Liver (tissue), 9 donors: ENCODE measurements around the gene MAGEF1. TPM values are rescaled to one million over a fixed set of nuclear protein-coding genes. Genes with fewer than 3 reads are reported as not detected.

Experiments used
- DNase-seq: peaks from one replicate; pipeline ENCODE4 v3.0.0-alpha.2; 2017; ENCODE audit warnings: low spot score
- H3K27ac ChIP-seq, 2 donors: one replicate each; pipeline ENCODE4 v1.7.0; 2013; ENCODE audit warnings: inconsistent platforms in 2 of 2, low read length in 2 of 2, control low read depth in 1 of 2, low read depth in 1 of 2, mild to moderate bottlenecking in 1 of 2
- H3K27me3 ChIP-seq, 4 donors: one replicate each; pipeline versions ENCODE4 v1.6.1 to v1.7.0; 2013; ENCODE audit warnings: low read length in 3 of 4, inconsistent platforms in 1 of 4, mild to moderate bottlenecking in 1 of 4, moderate library complexity in 1 of 4; ENCODE audit not compliant: control insufficient read depth in 4 of 4, insufficient read depth in 4 of 4
- H3K36me3 ChIP-seq, 4 donors: one replicate each; pipeline versions ENCODE4 v1.6.1 to v1.7.0; 2013; ENCODE audit warnings: low read length in 3 of 4, mild to moderate bottlenecking in 3 of 4, low read depth in 1 of 4, moderate library complexity in 1 of 4; ENCODE audit not compliant: control insufficient read depth in 4 of 4, insufficient read depth in 3 of 4
- H3K4me1 ChIP-seq, 4 donors: one replicate each; pipeline versions ENCODE4 v1.6.1 to v1.7.0; 2013; ENCODE audit warnings: low read length in 3 of 4, mild to moderate bottlenecking in 3 of 4, moderate library complexity in 1 of 4; ENCODE audit not compliant: control insufficient read depth in 4 of 4, insufficient read depth in 4 of 4
- H3K4me3 ChIP-seq, 3 donors: one replicate each; pipeline versions ENCODE4 v1.6.1 to v1.7.0; 2013; ENCODE audit warnings: low read length in 3 of 3, control low read depth in 1 of 3, low read depth in 1 of 3, mild to moderate bottlenecking in 1 of 3
- H3K9ac ChIP-seq, 2 donors: one replicate each; pipeline ENCODE4 v1.7.0; 2013; ENCODE audit warnings: low read length in 2 of 2, mild to moderate bottlenecking in 2 of 2, moderate library complexity in 2 of 2, control low read depth in 1 of 2, low read depth in 1 of 2
- H3K9me3 ChIP-seq, 4 donors: one replicate each; pipeline versions ENCODE4 v1.6.1 to v1.7.0; 2013; ENCODE audit warnings: low read length in 3 of 4; ENCODE audit not compliant: control insufficient read depth in 4 of 4
- ATF3 ChIP-seq: IDR thresholded peaks from 2 replicates; pipeline ENCODE4 v1.6.1; 2016; ENCODE audit warnings: antibody characterized with exemption
- CTCF ChIP-seq: fragments of 150-350 bp; IDR thresholded peaks from 2 replicates; pipeline ENCODE4 v1.5.1; 2017; ENCODE audit warnings: improper control_type of control experiment, low read depth, low read length; ENCODE audit not compliant: missing input control
- EGR1 ChIP-seq, 2 donors: IDR thresholded peaks; 2 replicates each; pipeline ENCODE4 v1.6.1; 2016 to 2018; ENCODE audit warnings: antibody characterized with exemption in 2 of 2, low read depth in 2 of 2
- FOXA1 ChIP-seq: IDR thresholded peaks from 2 replicates; pipeline ENCODE4 v1.6.1; 2016; ENCODE audit warnings: antibody characterized with exemption
- FOXA2 ChIP-seq: IDR thresholded peaks from 2 replicates; pipeline ENCODE4 v1.6.1; 2016; ENCODE audit warnings: antibody characterized with exemption
- GABPA ChIP-seq, 2 donors: IDR thresholded peaks in 1 of 2; conservative IDR thresholded peaks in 1 of 2; 2 replicates each; pipeline ENCODE4 v1.6.1; 2016; ENCODE audit warnings: antibody characterized with exemption in 2 of 2, mild to moderate bottlenecking in 1 of 2, moderate library complexity in 1 of 2
- HNF4A ChIP-seq, 2 donors: conservative IDR thresholded peaks; 2 replicates each; pipeline ENCODE4 v1.6.1; 2016; ENCODE audit warnings: antibody characterized with exemption in 2 of 2, mild to moderate bottlenecking in 2 of 2
- HNF4G ChIP-seq: IDR thresholded peaks from 2 replicates; pipeline ENCODE4 v1.6.1; 2016; ENCODE audit warnings: antibody characterized with exemption
- JUND ChIP-seq, 2 donors: IDR thresholded peaks; 2 replicates each; pipeline ENCODE4 v1.6.1; 2016; ENCODE audit warnings: antibody characterized with exemption in 2 of 2
- MAX ChIP-seq: IDR thresholded peaks from 2 replicates; pipeline ENCODE4 v1.6.1; 2016; ENCODE audit warnings: antibody characterized with exemption
- NR2F2 ChIP-seq: IDR thresholded peaks from 2 replicates; pipeline ENCODE4 v1.6.1; 2016; ENCODE audit warnings: antibody characterized with exemption
- RAD21 ChIP-seq, 2 donors: IDR thresholded peaks; 2 replicates each; pipeline ENCODE4 v1.6.1; 2016; ENCODE audit warnings: antibody characterized with exemption in 2 of 2, mild to moderate bottlenecking in 2 of 2
- REST ChIP-seq: IDR thresholded peaks from 2 replicates; pipeline ENCODE4 v1.6.1; 2016; ENCODE audit warnings: antibody characterized with exemption, mild to moderate bottlenecking
- RXRA ChIP-seq, 2 donors: IDR thresholded peaks; 2 replicates each; pipeline ENCODE4 v1.6.1; 2017 to 2018; ENCODE audit warnings: antibody characterized with exemption in 2 of 2, mild to moderate bottlenecking in 1 of 2
- SP1 ChIP-seq: IDR thresholded peaks from 2 replicates; pipeline ENCODE4 v1.6.1; 2018; ENCODE audit warnings: antibody characterized with exemption, mild to moderate bottlenecking
- TAF1 ChIP-seq: conservative IDR thresholded peaks from 2 replicates; pipeline ENCODE4 v1.6.1; 2016; ENCODE audit warnings: antibody characterized with exemption, mild to moderate bottlenecking
- YY1 ChIP-seq: IDR thresholded peaks from 2 replicates; pipeline ENCODE4 v1.6.1; 2016; ENCODE audit warnings: antibody characterized with exemption, mild to moderate bottlenecking
- ZBTB33 ChIP-seq: IDR thresholded peaks from 2 replicates; pipeline ENCODE4 v1.6.1; 2016; ENCODE audit warnings: antibody characterized with exemption
- WGBS: extraction: QIAGEN DNeasy Blood & Tissue Kit; methylation state at CpG from one replicate; pipeline ENCODE4 v1.1.7; 2013; 5-methylcytosine and 5-hydroxymethylcytosine counted together
- polyA plus RNA-seq, 2 donors: library from polyadenylated mRNA; stranded (reverse) in 1 of 2; unstranded in 1 of 2; fragments of 200-250 nt in 1 of 2; fragments of >200 nt in 1 of 2; fragmentation: Nextera tagmentation in 1 of 2; extraction: Ambion mirVana in 1 of 2; gene quantifications; one replicate each; pipeline versions ENCODE4 v1.2.1 to v1.2.3, GENCODE V29; 2013 to 2015
- total RNA-seq, 2 donors: library from RNA; depleted of rRNA; stranded (reverse); fragments of >200 nt; gene quantifications; one replicate each; pipeline ENCODE4 v1.2.3, GENCODE V29; 2014
- donor health status: healthy.
- donor health status: healthy.
- donor health status: healthy.
- donor health status: healthy.
- donor health status: healthy.

The MAGEF1 gene
- total and polyA plus RNA-seq, 4 donors, result 12.9 to 15.5 (median 14.3) TPM

GRCh38 chr3:184676927-184677326 lies 34.9 kb downstream of the MAGEF1 start:
- no peaks in the 10 kb centered on the region for H3K36me3 ChIP-seq
- DNase-seq, result no peak
- H3K27me3 ChIP-seq, result no peaks in the 10 kb centered on the region
- WGBS, result 72% methylated on average over 8 of the region's 8 CpGs
- H3K4me3 ChIP-seq, result no peak overlapping the region
- H3K27ac ChIP-seq, result no peak overlapping the region
- H3K4me1 ChIP-seq, result no peaks in the 10 kb centered on the region
- TF ChIP-seq YY1 (no peak), RAD21 (IDR thresholded peaks at IDR 0.05) (no peak), GABPA (IDR thresholded peaks at IDR 0.05 in 1 of 2, conservative IDR thresholded peaks at IDR 0.05 in 1 of 2) (no peak), RXRA (IDR thresholded peaks at IDR 0.05) (no peak), JUND (IDR thresholded peaks at IDR 0.05) (no peak), NR2F2 (no peak), REST (no peak), ATF3 (no peak), CTCF (no peak), TAF1 (no peak), EGR1 (IDR thresholded peaks at IDR 0.05; ENCODE audit: low read depth in 2 of 2) (no peak), SP1 (no peak), MAX (no peak), HNF4A (conservative IDR thresholded peaks at IDR 0.05) (no peak), ZBTB33 (no peak), FOXA1 (no peak), FOXA2 (no peak), HNF4G (no peak)
- H3K9ac ChIP-seq, result no peak overlapping the region
- H3K9me3 ChIP-seq, result no peaks in the 10 kb centered on the region
